Measurements from ENCODE around the gene NOP58. TPM values are rescaled to one million over a fixed set of nuclear protein-coding genes. Genes with fewer than 3 reads are reported as not detected.

NOP58 gene
- total and polyA plus RNA-seq, 2 of the 8 experiments (the other 6 are each of a cell fraction or from before 2014, with no cell fraction given), result 41.5 to 133 TPM

- TF ChIP-seq CBX5 (IDR thresholded peaks at IDR 0.05; ENCODE audit: low read depth, low read length), result no peak
- TF ChIP-seq ATF2 (IDR thresholded peaks at IDR 0.05; ENCODE audit: low read length), result 0 out of 2 replicates have a peak, but pooled peaks have one; percentile 48
- TF ChIP-seq NANOG (IDR thresholded peaks at IDR 0.05; ENCODE audit: insufficient read depth, low read depth, low read length, poor library complexity, severe bottlenecking), result peak; percentile 91
- TF ChIP-seq ZNF274 (IDR thresholded peaks at IDR 0.05; ENCODE audit: borderline replicate concordance, extremely low read depth, low read length), result no peak
- peak; percentile 35; the same call in 1 of the 2 replicates for TF ChIP-seq TAF1 (IDR thresholded peaks at IDR 0.05; ENCODE audit: low read depth, low read length)
- peak; percentile 90 for TF ChIP-seq YY1 (IDR thresholded peaks at IDR 0.05; ENCODE audit: low read depth, low read length)
- peak; percentile 82; the same call in 1 of the 2 replicates for TF ChIP-seq TCF12 (IDR thresholded peaks at IDR 0.05; ENCODE audit: low read depth, low read length)
- TF ChIP-seq SP2 (IDR thresholded peaks at IDR 0.05; ENCODE audit: low read length), result no peak
Measured at GRCh38 chr2:202249521-202250253, 15.9 kb upstream of the NOP58 start (continued).

Data from H1 (cell line).